ENCODE data around the gene PEX1.
"Not testable (repeated sequence)": the region's sequence is repeated elsewhere in the genome, so short reads cannot be mapped to it uniquely, and the experiment has no call there.

Gene PEX1

GRCh38 chr7:92451645-92452044 lies 76.7 kb downstream of the PEX1 start:
- H3K36me3 ChIP-seq (ENCODE audit: control insufficient read depth in 4 of 4, insufficient read depth in 4 of 4, low read length in 3 of 4) = peaks cover 22 to 69% (median 48%) of the 10 kb centered on the region in 4 experiments
- H3K27ac ChIP-seq (ENCODE audit: insufficient read depth in 1 of 2, low read depth in 1 of 2, low read length in 2 of 2, poor library complexity in 1 of 2, severe bottlenecking in 2 of 2) = no peak overlapping the region

DNA sequence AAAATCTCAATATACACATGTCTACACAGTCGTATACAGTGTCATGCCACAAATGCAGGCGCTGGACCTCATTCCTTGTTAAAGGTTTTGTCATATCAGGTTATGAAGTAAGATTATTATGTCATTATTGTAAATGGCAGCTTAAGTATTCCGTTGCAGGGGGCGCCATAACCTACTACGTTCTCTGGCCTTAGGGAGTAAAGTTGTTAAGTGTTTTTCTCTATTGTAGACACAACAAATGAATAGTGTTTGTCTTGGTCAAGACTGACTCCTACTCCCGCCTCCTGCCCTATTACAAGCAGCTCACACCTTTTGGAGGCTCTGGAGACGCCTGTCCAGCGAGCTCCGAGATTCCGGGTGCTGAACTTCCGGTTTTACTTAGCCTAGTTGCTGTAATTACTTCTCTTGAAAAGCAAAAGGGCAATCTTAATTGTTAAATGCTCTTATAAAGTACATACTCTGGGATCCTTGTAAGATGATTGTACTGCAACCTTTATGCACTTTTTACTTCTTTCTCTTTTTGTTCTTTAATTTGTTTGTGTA lies 80.0 kb downstream of the PEX1 start:
- CTCF ChIA-PET = interaction anchor here (0.9 to 3.8 kb wide), 11 partner anchors 12 to 618 kb away, joined by 3 to 23 read pairs (median 5); no protein-coding TSS in a partner anchor
- WGBS (ENCODE audit: insufficient coverage) = 0% methylated on average over 6 of the region's 11 CpGs
- peaks cover 13 to 35% (median 25%) of the 10 kb centered on the region in 4 experiments for H3K36me3 ChIP-seq (ENCODE audit: control insufficient read depth in 4 of 4, insufficient read depth in 4 of 4, low read length in 3 of 4)
- H3K4me1 ChIP-seq (ENCODE audit: control extremely low read depth in 1 of 4, control insufficient read depth in 4 of 4, insufficient read depth in 4 of 4, low read length in 3 of 4) = peaks cover 4 to 11% (median 5%) of the 10 kb centered on the region in 4 experiments
- POLR2A ChIA-PET = no interaction called here
- H3K4me3 ChIP-seq (ENCODE audit: control insufficient read depth in 1 of 7, extremely low read depth in 1 of 7, insufficient read depth in 4 of 7, low read depth in 2 of 7, low read length in 6 of 7) = peak overlapping the region; percentile 37 to 96 (median 93)
- peak overlapping the region; percentile 91 to 96 for H3K27ac ChIP-seq (ENCODE audit: insufficient read depth in 1 of 2, low read depth in 1 of 2, low read length in 2 of 2, poor library complexity in 1 of 2, severe bottlenecking in 2 of 2)
- no peaks in the 10 kb centered on the region for H3K27me3 ChIP-seq (replicated peaks in 2 of 5; ENCODE audit: control insufficient read depth in 4 of 5, insufficient read depth in 5 of 5, low read length in 4 of 5)
- H3K9me3 ChIP-seq (ENCODE audit: control extremely low read depth in 1 of 5, control insufficient read depth in 4 of 5, insufficient read depth in 2 of 5, low read depth in 1 of 5, low read length in 4 of 5) = no peaks in the 10 kb centered on the region
- DNase-seq = peak; percentile 82 to 84 (median 83)

More at GRCh38 chr7:92451645-92452044, 76.7 kb downstream of the PEX1 start:
- DNase-seq = no peak
- Histone ChIP-seq H3K4me1 (ENCODE audit: control extremely low read depth in 1 of 4, control insufficient read depth in 4 of 4, insufficient read depth in 4 of 4, low read length in 3 of 4) (peaks cover 4 to 11% (median 5%) of the 10 kb centered on the region in 4 experiments), H3K27me3 (replicated peaks in 2 of 5; ENCODE audit: control insufficient read depth in 4 of 5, insufficient read depth in 5 of 5, low read length in 4 of 5) (no peaks in the 10 kb centered on the region), H3K9me3 (ENCODE audit: control extremely low read depth in 1 of 5, control insufficient read depth in 4 of 5, insufficient read depth in 2 of 5, low read depth in 1 of 5, low read length in 4 of 5) (no peaks in the 10 kb centered on the region), H3K4me3 (ENCODE audit: control insufficient read depth in 1 of 7, extremely low read depth in 1 of 7, insufficient read depth in 4 of 7, low read depth in 2 of 7, low read length in 6 of 7) (no peak overlapping the region)
- CTCF ChIA-PET = interaction anchor here (1.3 to 2.5 kb wide), 2 partner anchors 10 to 13 kb away, joined by 5 to 14 read pairs; no protein-coding TSS in a partner anchor
- WGBS (ENCODE audit: insufficient coverage) = 100% methylated on average over 1 of the region's 2 CpGs
- POLR2A ChIA-PET = no interaction called here

GRCh38 chr7:92447345-92448204 lies 80.7 kb downstream of the PEX1 start, which contains the start of gene GATAD1:
TSS of gene GATAD1 (plus strand) at chr7:92447482. CDS start at chr7:92447730, 248 bp downstream.
- Histone ChIP-seq H3K27me3 (replicated peaks in 2 of 5; ENCODE audit: control insufficient read depth in 4 of 5, insufficient read depth in 5 of 5, low read length in 4 of 5) (no peaks in the 10 kb centered on the region), H3K4me1 (ENCODE audit: control extremely low read depth in 1 of 4, control insufficient read depth in 4 of 4, insufficient read depth in 4 of 4, low read length in 3 of 4) (peaks cover 4 to 11% (median 5%) of the 10 kb centered on the region in 4 experiments), H3K36me3 (ENCODE audit: control insufficient read depth in 4 of 4, insufficient read depth in 4 of 4, low read length in 3 of 4) (peaks cover 12 to 28% (median 20%) of the 10 kb centered on the region in 4 experiments), H3K27ac (ENCODE audit: insufficient read depth in 1 of 2, low read depth in 1 of 2, low read length in 2 of 2, poor library complexity in 1 of 2, severe bottlenecking in 2 of 2) (peak within 1 kb of the TSS; percentile 91 to 96), H3K4me3 (ENCODE audit: control insufficient read depth in 1 of 7, extremely low read depth in 1 of 7, insufficient read depth in 4 of 7, low read depth in 2 of 7, low read length in 6 of 7) (peak within 1 kb of the TSS; percentile 81 to 98 (median 94)), H3K9me3 (ENCODE audit: control extremely low read depth in 1 of 5, control insufficient read depth in 4 of 5, insufficient read depth in 2 of 5, low read depth in 1 of 5, low read length in 4 of 5) (peaks cover 0 to 1% (median 0%) of the 10 kb centered on the region in 5 experiments)
- no peak for DNase-seq
- WGBS (ENCODE audit: insufficient coverage) = 0% methylated on average over 61 of the region's 87 CpGs
- CTCF ChIA-PET = interaction anchor here (0.8 to 3.8 kb wide), 22 partner anchors 13 to 617 kb away, joined by 3 to 23 read pairs (median 4); partner anchors contain the start of genes ANKIB1, CYP51A1, KRIT1 and PEX1
- POLR2A ChIA-PET = interaction anchor here (0.6 to 1.5 kb wide), 2 partner anchors 313 to 417 kb away, joined by 3 to 4 read pairs; partner anchors contain the start of gene CYP51A1

DNA sequence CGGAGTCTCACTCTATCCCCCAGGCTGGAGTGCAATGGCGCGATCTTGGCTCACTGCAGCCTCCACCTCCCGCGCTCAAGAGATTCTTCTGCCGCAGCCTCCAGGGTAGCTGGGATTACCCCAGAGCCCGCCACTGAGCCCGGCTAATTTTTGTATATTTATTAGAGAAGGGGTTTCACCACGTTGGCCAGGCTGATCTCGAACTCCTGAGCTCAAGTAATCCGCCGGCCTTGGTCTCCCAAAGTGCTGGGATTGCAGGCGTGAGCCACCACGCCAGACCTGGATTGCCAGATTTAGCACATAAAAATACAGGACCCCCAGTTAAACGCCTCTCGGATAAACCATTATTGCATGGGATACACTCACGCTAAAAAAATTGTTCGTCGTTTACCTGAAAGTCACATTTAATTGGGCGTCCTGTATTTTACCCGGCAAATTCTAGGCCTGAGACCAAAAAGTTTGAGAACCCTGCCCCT lies 81.4 kb downstream of the PEX1 start:
- Histone ChIP-seq H3K27ac (ENCODE audit: insufficient read depth in 1 of 2, low read depth in 1 of 2, low read length in 2 of 2, poor library complexity in 1 of 2, severe bottlenecking in 2 of 2) (peak overlapping the region; percentile 91 to 96), H3K9me3 (ENCODE audit: control extremely low read depth in 1 of 5, control insufficient read depth in 4 of 5, insufficient read depth in 2 of 5, low read depth in 1 of 5, low read length in 4 of 5) (peaks cover 0 to 5% (median 0%) of the 10 kb centered on the region in 5 experiments), H3K4me3 (ENCODE audit: control insufficient read depth in 1 of 7, extremely low read depth in 1 of 7, insufficient read depth in 4 of 7, low read depth in 2 of 7, low read length in 6 of 7) (peak overlapping the region; percentile 81 to 98 (median 94)), H3K36me3 (ENCODE audit: control insufficient read depth in 4 of 4, insufficient read depth in 4 of 4, low read length in 3 of 4) (peaks cover 6 to 22% (median 16%) of the 10 kb centered on the region in 4 experiments), H3K4me1 (ENCODE audit: control extremely low read depth in 1 of 4, control insufficient read depth in 4 of 4, insufficient read depth in 4 of 4, low read length in 3 of 4) (peaks cover 4 to 11% (median 5%) of the 10 kb centered on the region in 4 experiments), H3K27me3 (replicated peaks in 2 of 5; ENCODE audit: control insufficient read depth in 4 of 5, insufficient read depth in 5 of 5, low read length in 4 of 5) (no peaks in the 10 kb centered on the region)
- ChIA-PET CTCF (interaction anchor here (0.6 to 3.8 kb wide), 21 partner anchors 13 to 330 kb away, joined by 3 to 23 read pairs (median 4); partner anchors contain the start of genes ANKIB1, CYP51A1, KRIT1 and PEX1), POLR2A (interaction anchor here (0.6 to 1.5 kb wide), 2 partner anchors 313 to 418 kb away, joined by 3 to 4 read pairs; partner anchors contain the start of gene CYP51A1)
- 52% methylated on average over 16 of the region's 21 CpGs for WGBS (ENCODE audit: insufficient coverage)
- peak; percentile 84 to 92 (median 91) for DNase-seq

GRCh38 chr7:92442720-92443119 lies 85.6 kb downstream of the PEX1 start:
- POLR2A ChIA-PET; H3K36me3 ChIP-seq (ENCODE audit: control insufficient read depth in 4 of 4, insufficient read depth in 4 of 4, low read length in 3 of 4); H3K4me3 ChIP-seq (ENCODE audit: control insufficient read depth in 1 of 7, extremely low read depth in 1 of 7, insufficient read depth in 4 of 7, low read depth in 2 of 7, low read length in 6 of 7); H3K27ac ChIP-seq (ENCODE audit: insufficient read depth in 1 of 2, low read depth in 1 of 2, low read length in 2 of 2, poor library complexity in 1 of 2, severe bottlenecking in 2 of 2); CTCF ChIA-PET; H3K9me3 ChIP-seq (ENCODE audit: control extremely low read depth in 1 of 5, control insufficient read depth in 4 of 5, insufficient read depth in 2 of 5, low read depth in 1 of 5, low read length in 4 of 5); H3K27me3 ChIP-seq (replicated peaks in 2 of 5; ENCODE audit: control insufficient read depth in 4 of 5, insufficient read depth in 5 of 5, low read length in 4 of 5); H3K4me1 ChIP-seq (ENCODE audit: control extremely low read depth in 1 of 4, control insufficient read depth in 4 of 4, insufficient read depth in 4 of 4, low read length in 3 of 4): not testable (repeated sequence)
- WGBS (ENCODE audit: insufficient coverage) = 75% methylated on average over 2 of the region's 2 CpGs
- DNase-seq = peak in 2 of 3 donors; percentile 28 to 60

GRCh38 chr7:92437956-92438491 lies 90.3 kb downstream of the PEX1 start:
- H3K36me3 ChIP-seq (ENCODE audit: control insufficient read depth in 4 of 4, insufficient read depth in 4 of 4, low read length in 3 of 4) = no peaks in the 10 kb centered on the region
- H3K4me3 ChIP-seq (ENCODE audit: control insufficient read depth in 1 of 7, extremely low read depth in 1 of 7, insufficient read depth in 4 of 7, low read depth in 2 of 7, low read length in 6 of 7) = no peak overlapping the region
- no peak for DNase-seq
- H3K4me1 ChIP-seq (ENCODE audit: control extremely low read depth in 1 of 4, control insufficient read depth in 4 of 4, insufficient read depth in 4 of 4, low read length in 3 of 4) = no peaks in the 10 kb centered on the region
- H3K27me3 ChIP-seq (replicated peaks in 2 of 5; ENCODE audit: control insufficient read depth in 4 of 5, insufficient read depth in 5 of 5, low read length in 4 of 5) = no peaks in the 10 kb centered on the region
- WGBS (ENCODE audit: insufficient coverage) = 100% methylated on average over 2 of the region's 6 CpGs
- no peak overlapping the region for H3K27ac ChIP-seq (ENCODE audit: insufficient read depth in 1 of 2, low read depth in 1 of 2, low read length in 2 of 2, poor library complexity in 1 of 2, severe bottlenecking in 2 of 2)
- POLR2A ChIA-PET = no interaction called here
- peaks cover 0 to 5% (median 0%) of the 10 kb centered on the region in 5 experiments for H3K9me3 ChIP-seq (ENCODE audit: control extremely low read depth in 1 of 5, control insufficient read depth in 4 of 5, insufficient read depth in 2 of 5, low read depth in 1 of 5, low read length in 4 of 5)
- CTCF ChIA-PET = no interaction called here
